Prostate gland (tissue), 2 donors: Measurements from ENCODE around the gene PRPF31.

Source experiments
- POLR2A ChIP-seq: fragments of 450-650 bp; IDR thresholded peaks from one replicate; pipeline ENCODE4 v1.6.1; 2016; ENCODE audit warnings: antibody characterized with exemption, mild to moderate bottlenecking
- TF ChIP-seq, protein P1 (sequence below), 4 experiments: fragments of 200-600 bp in 2 of 4; fragments of 450-650 bp in 2 of 4; sonication (generic) in 2 of 4; IDR thresholded peaks; 1 replicate in 3 of 4; 2 replicates in 1 of 4; pipeline ENCODE4 v1.5.1; 2016 to 2019; ENCODE audit warnings: antibody characterized with exemption in 4 of 4, mild to moderate bottlenecking in 2 of 4, moderate library complexity in 2 of 4

DNA sequence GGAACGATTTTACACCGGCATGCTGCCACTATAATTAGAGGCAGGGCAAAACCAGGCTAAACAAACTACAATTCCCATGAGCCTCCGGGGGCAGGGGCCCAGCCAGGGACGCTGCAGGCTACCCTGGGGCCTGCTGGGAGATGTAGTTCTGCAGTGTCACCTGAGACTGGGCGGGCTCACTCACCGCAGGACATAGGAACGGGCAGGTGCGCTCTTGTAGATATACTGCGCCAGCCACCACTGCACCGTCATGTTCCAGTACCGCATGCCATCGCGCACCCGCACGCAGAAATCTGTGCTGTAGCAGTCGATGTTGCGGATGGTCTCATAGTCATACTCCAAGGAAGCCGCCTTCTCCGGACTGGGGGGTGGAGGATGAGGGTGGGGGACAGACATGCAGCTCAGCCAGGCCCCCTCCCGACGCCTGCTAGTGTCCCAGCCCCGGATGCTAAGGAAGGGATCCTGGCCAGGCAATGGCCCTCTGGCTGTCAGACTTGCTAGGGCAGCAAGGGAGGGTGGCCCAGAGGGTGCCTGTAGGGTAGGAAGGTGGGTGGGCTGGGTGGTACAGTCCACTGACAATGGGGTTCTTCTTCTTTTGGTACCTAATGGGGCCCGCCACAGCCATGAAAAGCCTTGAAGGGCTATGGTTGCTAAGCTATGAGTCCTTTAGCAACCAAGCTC lies 63.2 kb downstream of the PRPF31 start:
- TF ChIP-seq POLR2A = no peak
- TF ChIP-seq, protein P1, sequence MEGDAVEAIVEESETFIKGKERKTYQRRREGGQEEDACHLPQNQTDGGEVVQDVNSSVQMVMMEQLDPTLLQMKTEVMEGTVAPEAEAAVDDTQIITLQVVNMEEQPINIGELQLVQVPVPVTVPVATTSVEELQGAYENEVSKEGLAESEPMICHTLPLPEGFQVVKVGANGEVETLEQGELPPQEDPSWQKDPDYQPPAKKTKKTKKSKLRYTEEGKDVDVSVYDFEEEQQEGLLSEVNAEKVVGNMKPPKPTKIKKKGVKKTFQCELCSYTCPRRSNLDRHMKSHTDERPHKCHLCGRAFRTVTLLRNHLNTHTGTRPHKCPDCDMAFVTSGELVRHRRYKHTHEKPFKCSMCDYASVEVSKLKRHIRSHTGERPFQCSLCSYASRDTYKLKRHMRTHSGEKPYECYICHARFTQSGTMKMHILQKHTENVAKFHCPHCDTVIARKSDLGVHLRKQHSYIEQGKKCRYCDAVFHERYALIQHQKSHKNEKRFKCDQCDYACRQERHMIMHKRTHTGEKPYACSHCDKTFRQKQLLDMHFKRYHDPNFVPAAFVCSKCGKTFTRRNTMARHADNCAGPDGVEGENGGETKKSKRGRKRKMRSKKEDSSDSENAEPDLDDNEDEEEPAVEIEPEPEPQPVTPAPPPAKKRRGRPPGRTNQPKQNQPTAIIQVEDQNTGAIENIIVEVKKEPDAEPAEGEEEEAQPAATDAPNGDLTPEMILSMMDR (IDR thresholded peaks at IDR 0.05) = no peak
